GM19035 (cell line): Measurements from ENCODE around the gene DZIP3.

Experiments
- ATAC-seq: cut with Tn5 transposase; IDR thresholded peaks from one replicate; pipeline ENCODE4 v1.9.1; 2021; ENCODE audit not compliant: unreplicated experiment

DZIP3 gene

DNA sequence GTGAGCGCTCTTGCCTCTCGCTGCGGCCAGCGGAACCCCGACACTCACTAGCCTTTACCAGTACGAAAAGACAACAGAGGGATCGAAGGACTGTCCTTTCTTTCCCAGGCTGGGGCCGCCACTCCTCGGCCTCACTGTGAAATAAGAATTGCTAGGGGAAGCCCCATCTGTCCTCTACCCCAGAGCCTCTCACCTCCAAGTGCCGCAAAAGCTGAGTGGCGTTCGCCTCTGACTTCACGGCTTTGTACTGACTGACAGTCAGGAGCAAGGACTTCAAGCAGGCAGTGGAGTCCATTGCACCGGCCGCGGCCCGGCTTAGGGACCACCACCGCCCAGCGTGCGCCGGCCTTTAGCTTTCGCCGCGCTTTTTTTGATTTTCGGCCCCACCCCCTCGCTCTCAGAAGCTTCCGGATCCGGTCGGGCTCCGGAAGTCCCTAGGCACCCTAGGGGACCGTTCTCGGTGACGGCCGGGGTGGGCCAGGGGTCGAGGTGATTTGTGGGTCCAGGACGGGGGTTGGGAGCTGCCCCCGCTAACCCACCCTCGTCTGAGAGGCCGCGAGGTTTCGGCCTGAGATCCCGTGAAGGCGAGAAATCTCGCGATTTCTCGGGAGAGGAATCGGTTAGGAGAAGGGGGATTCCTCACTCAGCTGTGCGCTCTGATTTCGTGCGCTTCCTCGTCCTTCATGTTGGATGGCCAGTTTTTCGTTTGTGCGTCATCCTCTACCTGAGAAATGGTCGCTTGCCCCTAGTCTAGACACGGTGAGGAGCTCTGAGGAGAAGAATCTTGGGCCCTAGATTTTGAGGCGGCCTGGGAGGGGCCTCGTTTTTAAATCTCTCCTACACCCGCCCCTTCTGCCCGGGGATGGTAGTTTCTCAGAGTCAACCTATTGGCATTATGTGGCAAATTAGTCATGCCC lies at the start of gene DZIP3, which contains the start of gene CIP2A:
Gene DZIP3, plus strand, starts transcription at position 642 of the 917 bp plus-strand sequence. CDS start 15,685 bp downstream, outside the sequence.
Gene CIP2A, minus strand, starts transcription at position 358 of the 917 bp plus-strand sequence. Its CDS starts 63 bp downstream, at position 295.
- ATAC-seq: peak; percentile 90

- peak; percentile 57 for ATAC-seq
Measured at GRCh38 chr3:108546247-108546646, 43.3 kb upstream of the DZIP3 start.

DNA sequence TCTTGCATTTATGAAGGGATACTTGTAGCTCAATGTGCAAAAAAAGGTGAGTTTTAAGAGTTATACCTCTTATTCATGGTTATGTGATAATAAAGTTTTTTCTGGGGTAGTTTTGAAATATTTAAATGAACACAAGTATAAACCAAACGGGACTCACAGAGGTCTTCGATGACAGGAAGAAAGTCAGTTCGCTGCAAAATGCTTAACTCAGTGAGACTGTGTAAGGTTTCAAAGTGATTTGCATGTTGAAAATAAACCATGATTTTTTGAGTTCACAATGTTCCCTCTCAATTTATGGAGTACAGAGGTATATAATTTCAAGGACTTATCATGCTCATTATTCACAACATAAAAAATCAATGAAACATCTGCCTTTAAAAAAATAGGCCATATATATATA lies 42.8 kb upstream of the DZIP3 start:
- ATAC-seq: peak; percentile 68

DNA sequence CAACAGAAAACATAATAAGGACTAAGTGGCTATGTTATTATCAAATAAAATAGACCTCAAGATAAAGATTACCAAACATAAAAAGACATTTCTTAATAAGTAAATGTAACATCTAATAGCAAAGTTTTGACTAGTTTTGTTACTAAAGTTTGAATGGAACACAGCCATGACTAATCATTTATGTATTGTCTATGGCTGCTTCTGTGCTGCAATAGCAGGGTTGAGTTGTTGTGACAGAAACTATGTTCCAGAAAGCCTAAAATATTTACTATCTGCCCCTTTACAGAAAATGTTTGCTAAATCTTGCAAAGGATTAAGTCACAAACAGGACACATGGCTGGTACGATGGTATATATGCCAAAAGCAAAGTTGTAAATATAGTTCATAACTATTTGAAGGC lies 41.2 kb upstream of the DZIP3 start:
- ATAC-seq: no peak

GRCh38 chr3:108548886-108549285 lies 40.6 kb upstream of the DZIP3 start:
- no peak for ATAC-seq

GRCh38 chr3:108552267-108553159 lies 37.0 kb upstream of the DZIP3 start:
- ATAC-seq: peak; percentile 72

- ATAC-seq: no peak
Measured at GRCh38 chr3:108554229-108554628, 35.3 kb upstream of the DZIP3 start.

GRCh38 chr3:108554913-108555571 lies 34.5 kb upstream of the DZIP3 start:
- ATAC-seq: no peak

DNA sequence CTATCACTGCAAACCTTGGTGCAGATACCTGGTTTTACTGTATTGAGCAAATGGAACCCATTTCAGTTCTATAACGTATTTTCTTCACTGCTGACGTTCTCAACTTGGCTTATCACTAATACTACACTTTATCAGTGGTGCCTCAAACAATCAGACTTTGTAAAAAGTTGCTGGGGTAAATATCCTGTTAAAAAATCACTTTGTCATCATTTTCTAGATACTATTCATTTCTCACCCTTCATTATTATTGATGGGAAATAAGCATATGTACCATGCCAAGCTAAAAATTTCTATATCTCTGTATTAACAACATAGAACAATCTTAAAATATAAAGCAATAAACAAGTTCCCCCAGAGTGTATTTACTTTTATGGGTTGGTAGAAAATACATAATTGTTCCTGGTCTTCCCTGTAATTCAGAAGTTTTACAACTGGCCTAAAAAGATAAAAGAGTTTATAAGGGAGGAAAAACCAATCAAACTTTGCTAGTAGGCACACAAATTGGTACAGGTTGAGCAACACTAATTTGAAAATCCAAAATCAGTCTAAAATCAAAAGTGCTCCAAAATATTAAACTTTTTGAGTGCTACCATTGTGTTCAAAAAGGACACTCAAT lies 33.4 kb upstream of the DZIP3 start:
- no peak for ATAC-seq

DNA sequence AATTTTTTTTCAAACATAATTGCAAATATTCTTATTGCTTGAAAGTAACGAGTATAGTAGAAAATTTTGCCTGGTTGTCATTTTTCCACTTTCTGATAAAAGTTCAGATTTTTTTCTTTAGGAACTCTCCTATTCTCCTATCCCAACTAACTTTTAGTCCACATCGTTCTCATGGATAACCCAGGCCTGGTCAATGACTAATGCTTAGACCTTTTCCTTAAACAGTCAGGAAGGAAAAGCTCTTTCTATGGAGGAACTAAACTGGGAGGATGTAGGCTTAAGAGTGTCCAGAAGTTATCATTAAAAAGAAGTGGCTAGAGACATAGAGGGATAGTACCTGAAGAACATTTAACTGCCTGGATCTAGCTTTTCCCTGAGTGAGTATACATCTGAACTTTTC lies 27.0 kb upstream of the DZIP3 start:
- ATAC-seq: no peak

DNA sequence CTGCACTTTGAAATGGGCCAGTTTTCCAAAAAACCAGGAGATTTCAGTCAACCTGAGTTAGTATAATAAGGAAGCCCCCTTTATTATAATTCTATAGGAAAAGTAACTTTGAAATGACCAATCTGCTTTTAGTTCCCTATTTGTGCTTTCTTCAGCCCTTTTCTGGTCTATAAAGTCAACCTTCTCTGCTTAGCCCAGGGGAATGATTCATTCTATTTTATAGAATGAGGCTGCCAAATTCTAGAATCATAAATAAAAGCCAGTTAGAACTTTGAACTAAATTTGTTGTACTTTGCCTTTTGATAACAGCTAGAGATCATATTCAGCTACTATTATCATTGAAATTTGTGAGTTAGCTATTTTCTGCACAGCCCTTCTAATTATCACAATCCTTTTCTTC lies 25.0 kb upstream of the DZIP3 start:
- no peak for ATAC-seq

- ATAC-seq: no peak
Measured at GRCh38 chr3:108565506-108565905, 24.0 kb upstream of the DZIP3 start.

DNA sequence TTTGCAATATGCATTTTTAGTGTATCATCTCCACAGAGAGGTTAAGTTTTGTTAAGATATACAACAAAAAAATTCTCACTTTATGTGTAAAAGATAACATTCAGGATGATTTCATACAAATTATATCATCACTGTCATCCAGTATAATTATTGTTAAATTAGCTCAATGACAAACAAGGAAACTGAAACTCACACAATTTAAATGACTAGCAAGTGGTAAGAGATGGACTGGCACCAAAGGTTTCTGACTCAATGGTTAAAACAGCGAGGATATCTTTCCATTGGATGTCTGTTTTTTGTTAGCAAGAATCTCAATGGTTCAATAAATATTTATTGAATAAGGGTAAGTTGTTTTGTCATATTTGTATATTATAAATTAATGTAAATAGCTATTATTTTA lies 22.9 kb upstream of the DZIP3 start:
- ATAC-seq: no peak

- ATAC-seq: no peak
Measured at GRCh38 chr3:108569336-108569735, 20.2 kb upstream of the DZIP3 start.

- ATAC-seq: no peak
Measured at GRCh38 chr3:108578064-108578463, 11.5 kb upstream of the DZIP3 start.

- no peak for ATAC-seq
Measured at GRCh38 chr3:108588601-108589000, 921 bp upstream of the DZIP3 start.

DNA sequence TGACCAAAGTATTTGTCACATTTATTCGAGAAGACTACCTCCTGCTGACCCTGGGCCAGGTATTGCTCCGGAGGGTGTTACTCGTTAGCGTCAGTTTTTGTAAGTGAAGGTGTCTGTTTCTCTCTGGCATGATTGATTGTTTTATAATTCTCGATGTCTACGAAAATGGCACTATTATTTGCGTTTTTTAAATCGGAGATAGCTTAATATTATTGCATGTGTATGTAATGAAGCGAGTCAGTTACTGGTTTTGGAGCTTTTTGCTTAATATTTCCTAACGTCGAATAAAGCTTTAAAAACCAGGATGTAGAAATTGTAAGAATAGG lies 439 bp downstream of the DZIP3 start:
- ATAC-seq: no peak

GRCh38 chr3:108590460-108590859 lies 938 bp downstream of the DZIP3 start:
- ATAC-seq: no peak

GRCh38 chr3:108595321-108595720 lies 5.8 kb downstream of the DZIP3 start:
- no peak for ATAC-seq

DNA sequence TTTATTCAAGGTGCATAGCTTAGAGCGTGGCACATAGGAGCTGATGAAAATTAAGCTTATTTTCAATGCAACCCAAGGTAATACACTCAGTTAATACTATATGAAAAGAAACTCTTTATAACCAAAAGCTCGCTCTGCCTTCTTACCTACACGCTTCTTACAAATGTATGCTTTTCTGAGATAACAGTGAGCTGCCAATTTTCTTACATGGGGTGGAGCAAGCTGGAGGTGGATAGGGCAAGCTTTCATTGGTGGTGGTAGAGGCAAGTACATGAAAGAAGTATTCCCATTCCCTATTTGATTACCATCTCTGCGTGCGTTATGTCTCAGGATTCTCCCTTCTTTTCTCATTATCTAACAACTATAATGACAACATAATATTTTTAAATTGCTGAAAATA lies 8.9 kb downstream of the DZIP3 start:
- no peak for ATAC-seq
